Activated naive CD8-positive, alpha-beta T cell treated with anti-CD3 and anti-CD28 coated beads, Interleukin-2, amount 50 U/mL, for 16 hours (primary cell): ENCODE results near the gene HERPUD1.
"Not testable (repeated sequence)": the region's sequence is repeated elsewhere in the genome, so short reads cannot be mapped to it uniquely, and the experiment has no call there.

ENCODE experiments used
- DNase-seq: peaks from one replicate; pipeline ENCODE4 v3.0.0-alpha.2; 2020; ENCODE audit warnings: low read depth, low spot score

Gene HERPUD1

DNA sequence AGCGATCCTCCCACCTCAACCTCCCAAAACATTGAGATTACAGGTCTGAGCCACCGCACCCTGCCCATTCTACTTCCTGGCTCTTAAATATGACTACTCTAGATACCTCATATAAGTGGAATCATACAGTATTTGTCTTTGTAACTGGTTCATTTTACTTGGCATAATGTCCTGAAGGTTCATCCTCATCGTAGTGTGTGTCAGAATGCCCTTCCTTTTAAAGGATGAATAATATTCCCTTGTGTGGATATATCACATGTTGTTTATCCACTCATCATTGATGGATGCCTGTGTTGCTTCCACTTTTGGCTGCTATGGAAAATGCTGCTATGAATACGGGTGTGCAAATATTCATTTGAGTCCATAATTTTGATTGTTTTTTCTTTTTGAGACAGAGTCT lies 24.1 kb downstream of the HERPUD1 start:
- DNase-seq = no peak

DNA sequence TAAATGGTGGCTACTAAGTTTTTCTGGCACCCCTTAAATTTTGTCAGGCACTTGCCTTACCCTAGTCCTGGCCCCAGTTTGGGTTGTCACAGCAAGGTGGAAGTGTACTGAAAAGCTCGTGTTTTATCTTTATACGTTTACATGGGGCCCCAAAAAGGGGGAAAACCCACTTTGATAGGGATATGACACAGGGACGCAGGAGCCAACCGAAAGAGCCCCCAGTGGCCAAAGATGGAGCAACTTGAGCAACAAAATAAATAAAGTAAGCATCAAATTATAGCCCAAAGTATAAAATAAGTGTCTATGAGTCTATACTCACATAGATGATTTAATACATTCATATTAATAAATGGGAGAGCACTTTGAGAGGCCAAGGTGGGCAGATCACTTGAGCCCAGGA lies 24.8 kb downstream of the HERPUD1 start:
- no peak for DNase-seq

DNA sequence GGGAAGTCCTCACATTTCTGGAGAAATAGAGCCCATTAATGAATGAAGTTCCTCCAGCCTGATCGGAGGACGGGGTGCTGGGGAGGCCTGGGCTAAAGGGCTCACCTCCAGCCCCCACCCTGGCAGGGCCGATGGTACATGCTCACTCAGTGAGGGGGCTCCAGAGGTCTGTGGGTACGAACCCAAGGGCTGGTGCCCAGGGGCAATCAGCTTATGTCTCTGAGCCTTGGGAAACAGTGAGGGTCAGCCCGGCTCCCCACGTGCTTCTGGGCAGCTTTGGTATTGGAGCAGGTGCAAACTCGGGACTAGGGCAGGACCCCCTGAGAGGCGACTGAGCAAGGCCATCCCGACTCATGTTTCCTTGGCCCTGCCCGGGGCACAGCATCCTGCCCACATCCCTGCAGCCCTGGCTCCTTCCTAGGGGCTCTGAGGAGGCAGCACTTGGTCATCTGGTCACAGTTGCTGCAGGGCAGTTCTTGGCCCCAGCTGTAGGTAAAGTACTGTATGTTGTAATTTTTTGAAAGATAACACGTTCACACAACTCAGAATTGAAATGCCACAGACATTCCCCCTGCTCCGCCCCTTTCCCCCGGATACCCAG lies 28.8 kb downstream of the HERPUD1 start:
- DNase-seq = no peak

DNA sequence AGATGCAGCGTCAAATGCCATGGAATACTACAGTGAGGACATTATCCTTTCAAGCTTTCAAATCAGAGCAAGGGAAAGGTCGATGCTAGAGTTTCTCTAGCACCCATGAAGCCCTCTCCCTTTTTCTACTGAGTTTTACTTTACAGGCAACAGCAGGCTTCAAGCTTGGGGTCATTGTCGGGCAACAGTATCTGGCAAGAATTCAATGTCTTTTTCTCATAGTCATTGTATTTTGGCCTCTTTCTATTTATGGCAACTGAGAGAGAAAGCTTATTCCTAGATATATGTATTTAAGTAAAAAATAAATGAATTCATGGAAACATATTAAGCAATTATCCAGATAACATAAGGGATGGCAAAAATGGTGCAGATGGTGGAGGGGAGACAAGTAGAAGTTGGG lies 29.4 kb downstream of the HERPUD1 start:
- no peak for DNase-seq

DNA sequence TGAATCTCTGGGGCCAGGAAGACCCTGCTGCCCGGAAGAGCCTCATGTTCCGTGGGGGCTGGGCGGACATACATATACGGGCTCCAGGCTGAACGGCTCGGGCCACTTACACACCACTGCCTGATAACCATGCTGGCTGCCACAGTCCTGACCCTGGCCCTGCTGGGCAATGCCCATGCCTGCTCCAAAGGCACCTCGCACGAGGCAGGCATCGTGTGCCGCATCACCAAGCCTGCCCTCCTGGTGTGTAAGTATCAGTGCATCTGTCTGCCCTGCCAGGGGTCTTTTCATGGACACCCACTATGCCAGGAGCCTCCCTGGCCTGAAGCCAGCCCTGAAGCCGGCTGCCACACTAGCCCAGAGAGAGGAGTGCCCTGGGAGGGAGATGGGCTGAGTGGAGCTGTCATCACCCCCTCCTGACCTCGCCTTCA lies 29.9 kb downstream of the HERPUD1 start, which contains the start of gene CETP:
Gene CETP, plus strand, starts transcription at position 100 of the 431 bp plus-strand sequence. Its CDS starts 30 bp downstream, at position 130.
- no peak for DNase-seq

DNA sequence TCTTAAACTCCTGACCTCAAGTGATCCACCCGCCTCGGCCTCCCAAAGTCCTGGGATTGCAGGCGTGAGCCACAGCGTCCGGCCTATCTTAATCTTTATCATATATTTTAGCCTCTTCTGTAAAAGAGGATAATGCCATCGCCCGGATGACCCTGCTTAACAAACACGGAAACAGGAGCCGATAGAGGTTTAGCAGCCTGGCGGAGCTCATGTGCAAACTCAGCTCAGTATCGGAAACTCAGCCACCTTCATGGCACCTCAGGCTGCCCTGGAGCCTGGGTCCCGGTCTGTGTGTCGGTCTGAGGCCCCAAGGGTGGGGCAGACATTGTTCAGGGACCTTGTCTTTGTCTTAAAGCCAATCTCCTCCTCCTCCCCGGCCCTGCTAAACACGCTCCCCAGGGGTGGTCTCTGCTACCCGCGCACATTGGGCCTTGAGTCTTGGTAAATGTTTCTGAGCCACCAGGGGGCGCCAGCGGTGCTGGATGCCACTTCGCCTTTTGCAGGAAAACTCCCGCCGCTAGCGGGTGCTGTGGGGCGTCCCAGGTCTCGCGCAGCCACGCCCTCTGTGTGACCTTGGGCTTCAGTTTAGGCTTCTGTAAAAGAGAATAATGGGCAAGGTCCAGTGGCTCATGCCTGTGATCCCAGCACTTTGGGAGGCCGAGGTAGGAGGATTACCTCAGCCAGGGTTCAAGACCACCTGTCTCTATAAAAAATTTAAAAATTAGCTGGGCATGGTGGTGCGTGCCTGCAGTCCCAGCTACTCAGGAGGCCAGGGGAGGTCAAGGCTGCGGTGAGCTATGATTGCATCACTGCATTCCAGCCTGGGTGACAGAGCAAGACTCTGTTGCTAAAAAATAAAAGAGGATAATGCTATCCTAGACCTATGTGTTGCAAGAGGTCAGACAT lies 32.6 kb downstream of the HERPUD1 start:
- DNase-seq = peak; percentile 96

DNA sequence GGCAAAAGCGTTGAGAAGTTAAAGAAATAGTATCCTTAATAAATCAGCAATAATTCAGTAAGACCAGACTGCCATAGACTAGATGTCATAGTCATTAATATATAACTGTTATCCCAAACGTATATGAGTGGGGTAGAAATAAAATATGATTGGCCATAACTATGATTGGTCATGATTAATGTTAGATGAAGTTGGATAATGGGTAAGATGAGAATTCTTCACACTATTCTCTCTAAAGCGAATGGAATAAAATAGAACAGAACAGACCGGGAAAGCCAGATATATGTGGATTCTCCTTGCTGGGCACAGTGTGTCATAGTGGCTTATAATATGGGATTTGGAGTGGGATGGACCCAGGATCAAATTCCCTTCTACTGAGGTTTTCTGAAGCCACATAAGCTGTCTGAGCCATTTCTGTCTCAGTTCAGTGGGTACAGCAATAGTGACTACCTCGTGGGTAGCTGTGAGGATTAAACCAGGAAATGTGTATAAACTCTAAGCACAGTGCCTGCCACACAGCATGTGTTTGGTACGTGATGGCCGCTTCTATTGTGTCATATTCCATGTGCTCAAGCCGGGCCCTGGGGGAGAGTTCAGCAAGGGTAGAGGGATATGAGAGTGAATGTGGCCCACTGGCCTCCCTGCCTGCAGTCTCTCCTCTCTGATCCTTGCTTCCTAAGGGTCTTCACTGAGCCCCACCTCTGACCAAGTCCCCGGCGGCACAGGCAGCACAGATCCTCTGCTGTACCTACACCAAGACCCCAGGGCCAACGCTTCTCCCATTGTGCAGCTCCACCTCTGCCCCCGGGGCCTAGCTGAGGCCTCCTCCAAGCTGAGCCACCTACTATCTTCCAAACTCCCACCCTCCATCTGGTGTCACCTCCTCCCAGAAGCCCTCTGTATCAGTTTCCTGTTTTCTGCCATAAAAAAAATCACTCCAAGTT lies 33.5 kb downstream of the HERPUD1 start:
- no peak for DNase-seq

DNA sequence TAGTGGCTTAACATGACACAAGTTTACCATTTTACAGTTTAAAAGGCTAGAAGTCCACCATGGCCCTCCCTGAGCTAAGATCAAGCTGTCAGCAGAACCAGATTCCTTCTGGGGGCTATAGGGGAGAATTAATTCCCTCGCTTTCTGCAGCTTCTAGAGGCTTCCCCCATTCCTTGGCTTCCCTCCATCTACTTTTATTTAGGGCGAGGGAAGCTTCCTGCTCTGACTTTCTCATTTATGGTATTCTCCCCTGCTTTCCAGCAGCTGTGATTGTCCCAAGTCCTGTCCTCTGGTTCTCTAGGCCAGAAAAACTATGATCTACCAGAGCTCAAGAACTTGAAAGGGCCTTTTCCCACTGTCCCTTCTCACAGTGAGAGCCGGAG lies 34.1 kb downstream of the HERPUD1 start:
- DNase-seq = no peak

DNA sequence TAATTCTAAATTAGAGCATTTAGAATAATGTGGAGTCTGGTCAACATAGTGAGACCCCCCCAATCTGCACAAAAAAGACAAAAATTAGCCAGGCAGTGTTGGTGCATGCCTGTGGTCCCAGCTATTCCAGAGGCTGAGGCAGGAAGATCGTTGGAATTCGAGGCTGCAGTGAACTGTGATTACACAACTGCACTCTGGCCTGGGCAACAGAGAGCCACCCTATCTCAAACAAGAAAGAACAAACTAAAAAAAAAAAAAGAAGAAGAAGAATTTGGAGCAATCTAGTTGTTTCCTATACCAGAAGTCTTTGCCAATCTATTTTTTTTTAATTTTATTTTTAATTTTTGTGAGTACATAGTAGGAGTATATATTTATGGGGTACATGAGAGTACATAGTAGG lies 35.8 kb downstream of the HERPUD1 start:
- no peak for DNase-seq

DNA sequence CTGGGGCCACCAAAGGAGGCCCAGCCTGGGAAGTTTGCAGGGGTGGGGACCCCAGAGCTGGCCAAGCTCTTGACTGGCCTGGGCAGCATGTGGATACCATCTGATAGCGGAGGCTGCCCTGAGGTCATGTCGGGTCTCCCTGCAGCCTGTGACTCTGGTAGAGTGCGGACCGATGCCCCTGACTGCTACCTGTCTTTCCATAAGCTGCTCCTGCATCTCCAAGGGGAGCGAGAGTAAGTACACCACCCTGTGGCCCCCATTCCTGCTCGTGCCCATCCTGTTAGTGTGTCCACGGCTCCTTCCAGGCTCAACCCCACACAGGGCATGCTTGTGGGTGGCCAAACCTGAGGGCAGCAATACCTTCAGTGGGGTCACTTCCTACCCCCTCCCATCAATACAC lies 37.8 kb downstream of the HERPUD1 start:
- DNase-seq = no peak

DNA sequence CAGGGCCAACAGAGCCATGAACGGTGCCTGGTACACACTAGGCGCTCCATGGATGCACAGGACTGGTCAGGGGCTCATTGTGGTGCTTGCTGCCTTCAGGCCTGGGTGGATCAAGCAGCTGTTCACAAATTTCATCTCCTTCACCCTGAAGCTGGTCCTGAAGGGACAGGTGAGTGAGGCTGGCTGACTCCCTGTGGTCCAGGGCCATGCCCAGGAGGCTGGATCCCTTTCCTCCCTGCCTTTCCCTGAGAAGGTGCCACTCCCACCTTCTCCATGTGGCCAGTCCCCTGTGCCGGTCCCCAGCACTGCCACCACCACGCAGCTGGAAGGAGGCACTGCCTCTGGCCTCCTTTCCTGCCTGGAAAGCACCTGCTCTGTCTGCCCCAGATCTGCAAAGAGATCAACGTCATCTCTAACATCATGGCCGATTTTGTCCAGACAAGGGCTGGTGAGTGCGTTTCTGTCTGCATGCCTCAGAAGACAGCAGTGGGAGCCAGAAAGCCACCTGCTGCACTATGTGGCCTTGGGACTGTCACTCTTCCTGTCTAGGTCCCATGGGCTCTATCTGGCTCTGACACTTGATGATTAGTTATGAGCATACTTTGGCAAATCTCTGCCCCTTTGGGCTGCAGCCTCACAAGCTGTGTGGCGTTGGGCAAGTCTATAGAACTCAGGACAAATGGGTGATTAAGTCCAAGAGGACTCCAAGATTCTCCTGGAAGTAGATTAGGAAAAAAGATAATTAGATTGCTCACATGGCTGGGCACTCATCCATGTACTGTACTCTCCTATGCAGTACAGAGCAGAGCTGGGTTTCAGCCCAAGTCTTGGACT lies 39.2 kb downstream of the HERPUD1 start:
- DNase-seq = no peak

DNA sequence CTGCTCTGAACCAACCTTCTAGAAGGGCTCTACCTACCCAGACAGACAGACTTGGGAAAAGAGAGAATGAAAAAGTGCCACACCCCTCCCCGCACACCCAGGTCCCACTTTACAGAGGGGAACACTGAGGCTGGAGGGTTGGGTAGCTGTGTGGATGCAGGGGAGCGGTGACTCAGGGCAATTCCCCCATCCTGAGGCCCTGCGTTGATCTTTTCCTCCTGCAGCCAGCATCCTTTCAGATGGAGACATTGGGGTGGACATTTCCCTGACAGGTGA lies 39.8 kb downstream of the HERPUD1 start:
- DNase-seq = no peak

DNA sequence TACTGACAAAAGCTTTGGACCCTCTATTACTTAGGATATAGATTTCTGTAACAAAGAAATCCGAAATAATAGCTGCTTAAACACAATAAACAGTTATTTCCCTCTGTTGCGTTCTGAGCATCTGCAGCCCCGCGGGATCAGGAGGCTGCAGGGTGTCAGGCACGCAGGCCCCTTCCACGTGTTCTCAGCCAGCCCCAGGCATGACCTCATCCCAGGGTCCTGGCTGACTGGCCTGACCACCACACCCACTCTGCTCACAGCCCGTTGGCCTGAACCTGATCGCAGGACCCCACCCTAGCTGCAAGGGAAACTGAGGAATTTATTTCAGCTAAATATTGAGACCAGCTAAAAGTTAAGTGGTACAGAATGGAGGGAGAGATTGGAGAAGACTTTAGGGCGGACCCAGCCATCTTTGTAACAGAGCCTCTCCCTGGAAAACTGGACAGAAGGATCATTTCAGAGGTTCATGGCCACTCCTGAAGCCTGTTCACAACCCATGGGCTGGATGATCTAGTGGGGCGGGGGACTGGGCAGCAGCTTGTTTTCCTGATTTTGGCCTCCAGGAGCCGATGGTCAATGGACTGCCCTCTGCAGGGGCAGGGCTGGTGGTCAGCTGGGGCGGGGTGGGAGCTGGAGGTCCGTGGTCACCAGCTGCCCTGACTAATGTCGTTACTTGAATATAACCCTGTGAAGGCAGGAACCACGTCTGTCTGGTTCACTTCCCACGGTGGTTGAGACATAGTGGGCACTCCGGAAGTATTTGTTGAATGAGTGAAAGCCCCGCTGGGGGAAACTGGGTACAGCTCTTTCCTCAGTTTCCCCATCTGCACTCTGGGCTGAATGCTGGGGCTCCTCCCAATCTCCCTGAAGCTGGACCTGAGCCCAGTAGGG lies 40.7 kb downstream of the HERPUD1 start:
- DNase-seq = no peak

DNA sequence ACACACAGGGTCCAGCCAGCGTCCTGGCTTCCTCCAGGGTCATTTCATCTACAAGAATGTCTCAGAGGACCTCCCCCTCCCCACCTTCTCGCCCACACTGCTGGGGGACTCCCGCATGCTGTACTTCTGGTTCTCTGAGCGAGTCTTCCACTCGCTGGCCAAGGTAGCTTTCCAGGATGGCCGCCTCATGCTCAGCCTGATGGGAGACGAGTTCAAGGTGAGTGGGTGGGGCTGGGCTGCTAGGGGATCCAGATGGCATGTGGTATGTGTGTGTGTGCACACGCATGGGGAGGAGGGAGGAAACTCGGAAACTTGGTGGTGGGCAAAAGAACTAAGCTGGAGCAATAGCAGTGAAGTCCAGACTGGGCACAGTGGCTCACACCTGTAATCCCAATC lies 41.4 kb downstream of the HERPUD1 start:
- no peak for DNase-seq

DNA sequence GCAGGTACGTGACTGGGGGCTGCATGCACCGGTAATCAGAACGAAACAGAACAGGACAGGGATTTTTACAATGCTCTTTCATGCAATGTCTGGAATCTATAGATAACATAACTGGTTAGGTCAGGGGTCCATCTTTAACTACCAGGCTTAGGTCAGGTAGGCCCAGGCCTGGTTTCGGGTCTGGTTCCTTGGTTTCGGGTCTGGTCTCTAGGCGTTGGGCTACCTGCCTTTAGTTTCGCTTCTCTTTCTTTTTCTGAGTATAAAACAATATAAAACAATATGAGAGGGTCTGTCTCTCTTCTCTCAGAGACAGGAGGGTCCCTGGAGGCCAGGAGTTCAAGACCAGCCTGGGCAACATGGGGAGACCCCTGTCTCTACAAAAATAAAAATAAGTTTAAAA lies 42.0 kb downstream of the HERPUD1 start:
- not testable (repeated sequence) for DNase-seq

DNA sequence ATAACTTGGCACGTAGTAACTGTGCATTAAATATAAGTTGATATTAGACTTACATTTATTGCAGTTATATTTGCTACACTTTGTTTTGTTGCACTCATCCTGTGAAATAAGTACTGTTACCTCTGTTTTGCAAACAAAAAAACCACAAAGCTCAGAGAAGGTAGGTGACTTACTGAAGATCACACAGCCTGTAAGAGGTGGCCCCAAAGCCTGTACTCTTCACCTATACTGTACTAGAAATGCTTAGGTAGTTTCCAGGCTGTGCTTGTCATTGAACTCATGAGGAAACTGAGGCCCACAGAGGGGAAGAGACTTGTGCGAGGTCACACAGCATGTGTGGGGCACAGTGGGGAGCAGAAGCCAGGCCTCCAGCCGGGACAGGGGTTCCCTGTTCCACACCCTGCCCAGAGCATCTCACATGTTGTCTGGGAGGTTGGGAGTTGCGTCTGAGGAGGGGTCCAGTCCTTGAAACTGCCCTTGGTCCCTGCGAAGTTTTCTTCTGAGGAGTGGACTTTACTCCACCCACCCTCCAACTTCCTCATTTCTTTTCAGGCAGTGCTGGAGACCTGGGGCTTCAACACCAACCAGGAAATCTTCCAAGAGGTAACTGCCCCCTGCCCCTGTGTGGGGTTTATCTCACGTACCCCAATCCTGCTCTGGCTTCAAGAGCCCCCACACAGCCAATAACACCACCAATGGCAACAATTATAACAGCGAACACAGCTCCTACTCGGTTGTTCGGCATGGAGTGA lies 42.8 kb downstream of the HERPUD1 start:
- DNase-seq = no peak

DNA sequence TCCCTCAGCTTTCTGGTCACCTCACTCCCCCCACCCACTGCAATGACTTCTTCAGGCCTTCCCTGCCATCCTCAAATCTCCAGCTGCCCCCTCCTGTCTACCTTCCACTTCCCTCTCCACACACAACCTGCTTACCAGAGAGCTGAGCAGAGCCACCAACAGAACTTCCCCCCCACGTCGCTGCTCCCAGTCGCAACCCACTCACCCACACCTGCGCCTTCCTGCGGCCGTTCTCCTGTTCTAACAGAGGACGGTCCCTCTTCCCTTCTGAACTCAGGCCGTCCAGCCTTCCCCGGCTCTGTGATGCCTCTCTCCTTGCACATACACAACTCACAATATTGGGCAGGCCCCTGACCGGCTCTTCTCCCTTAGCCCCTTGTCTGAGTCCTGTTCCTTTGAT lies 43.8 kb downstream of the HERPUD1 start:
- no peak for DNase-seq

DNA sequence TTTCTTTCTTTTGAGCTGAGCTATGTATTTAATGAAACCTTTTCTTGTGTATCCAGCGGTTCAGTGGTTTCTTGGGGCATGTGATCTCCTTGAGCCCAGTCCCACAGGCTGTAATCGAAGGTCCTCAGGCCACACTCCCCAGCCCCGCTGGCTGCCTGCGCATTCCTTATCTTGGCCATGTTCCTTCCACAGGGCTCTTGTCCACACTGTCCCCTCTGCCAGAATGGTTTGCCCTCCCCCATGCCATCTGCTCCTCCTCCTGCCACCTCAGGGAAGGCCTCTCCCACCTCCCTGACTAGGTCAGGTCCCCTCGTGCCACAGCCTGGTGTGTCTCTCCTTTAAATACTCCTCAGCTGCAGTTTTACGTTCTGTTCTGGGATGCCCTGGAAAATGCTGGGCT lies 45.3 kb downstream of the HERPUD1 start:
- no peak for DNase-seq

DNA sequence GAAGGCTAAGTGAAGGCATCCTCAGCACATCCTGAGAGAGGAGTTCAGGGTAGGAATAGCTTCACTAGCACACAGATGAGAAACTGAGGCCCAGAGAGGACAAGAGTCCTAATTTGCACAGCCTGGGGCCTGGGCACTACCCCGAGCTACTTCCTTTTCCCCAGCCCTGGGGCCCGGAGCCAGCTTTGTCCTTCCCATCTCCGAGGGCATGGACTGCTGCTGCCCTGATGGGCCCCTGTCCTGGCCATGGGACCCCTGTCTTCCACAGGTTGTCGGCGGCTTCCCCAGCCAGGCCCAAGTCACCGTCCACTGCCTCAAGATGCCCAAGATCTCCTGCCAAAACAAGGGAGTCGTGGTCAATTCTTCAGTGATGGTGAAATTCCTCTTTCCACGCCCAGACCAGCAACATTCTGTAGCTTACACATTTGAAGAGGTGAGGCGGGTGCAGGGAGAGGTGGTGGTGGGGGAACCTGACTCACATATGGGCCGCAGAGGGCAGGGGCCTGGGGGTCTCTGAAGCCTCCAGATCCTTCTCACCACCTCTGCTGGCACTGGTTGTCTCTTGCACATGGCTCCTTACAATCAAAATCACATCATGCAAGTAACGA lies 46.0 kb downstream of the HERPUD1 start:
- no peak for DNase-seq
